Measurements from ENCODE around the gene B4GALNT4. TPM values are rescaled to one million over a fixed set of nuclear protein-coding genes. Genes with fewer than 3 reads are reported as not detected.

B4GALNT4 gene
- total RNA-seq, 1 donor from 2014 or later: 39.1 TPM

GRCh38 chr11:380491-380890 is 11.2 kb downstream of the B4GALNT4 start:
- no peak for DNase-seq (ENCODE audit: low spot score)
- no peak for TF ChIP-seq CTCF (IDR thresholded peaks at IDR 0.05)
- no peaks in the 10 kb centered on the region for H3K4me1 Mint-ChIP-seq (ENCODE audit: low read depth)
- H3K27ac Mint-ChIP-seq (ENCODE audit: unreplicated experiment): no peak overlapping the region
- H3K27me3 Mint-ChIP-seq (ENCODE audit: low read depth): no peaks in the 10 kb centered on the region
- no peaks in the 10 kb centered on the region for H3K9me3 Mint-ChIP-seq (ENCODE audit: low read depth)
- H3K4me3 Mint-ChIP-seq (ENCODE audit: unreplicated experiment): no peak overlapping the region
- peaks cover 6% of the 10 kb centered on the region for H3K36me3 Mint-ChIP-seq (ENCODE audit: low read depth)

DNA sequence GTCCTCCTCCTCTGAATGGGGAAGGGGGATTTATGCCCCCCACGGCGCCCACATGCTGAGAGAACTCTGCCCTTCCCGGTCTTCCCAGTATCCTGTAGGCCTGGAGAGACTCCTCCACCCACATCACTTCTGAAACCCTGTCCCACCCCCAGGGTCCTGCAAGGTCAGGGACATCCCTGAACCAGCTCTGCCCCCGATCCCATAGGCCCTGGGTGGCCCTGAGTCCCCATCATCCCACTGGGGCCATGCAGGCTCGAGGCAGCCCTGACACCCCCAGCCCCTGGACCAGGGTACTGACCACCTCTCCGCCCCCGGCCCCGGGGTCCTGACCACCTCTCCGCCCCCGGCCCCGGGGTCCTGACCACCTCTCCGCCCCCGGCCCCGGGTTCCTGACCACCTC is 11.7 kb downstream of the B4GALNT4 start:
- H3K9me3 Mint-ChIP-seq (ENCODE audit: low read depth): no peaks in the 10 kb centered on the region
- no peaks in the 10 kb centered on the region for H3K27me3 Mint-ChIP-seq (ENCODE audit: low read depth)
- no peaks in the 10 kb centered on the region for H3K4me1 Mint-ChIP-seq (ENCODE audit: low read depth)
- peaks cover 6% of the 10 kb centered on the region for H3K36me3 Mint-ChIP-seq (ENCODE audit: low read depth)
- H3K4me3 Mint-ChIP-seq (ENCODE audit: unreplicated experiment): no peak overlapping the region
- no peak for TF ChIP-seq CTCF (IDR thresholded peaks at IDR 0.05)
- H3K27ac Mint-ChIP-seq (ENCODE audit: unreplicated experiment): no peak overlapping the region
- no peak for DNase-seq (ENCODE audit: low spot score)

GRCh38 chr11:381501-382072 is 12.3 kb downstream of the B4GALNT4 start:
- Mint-ChIP-seq H3K4me1 (ENCODE audit: low read depth) (no peaks in the 10 kb centered on the region), H3K27ac (ENCODE audit: unreplicated experiment) (no peak overlapping the region), H3K27me3 (ENCODE audit: low read depth) (no peaks in the 10 kb centered on the region)

DNA sequence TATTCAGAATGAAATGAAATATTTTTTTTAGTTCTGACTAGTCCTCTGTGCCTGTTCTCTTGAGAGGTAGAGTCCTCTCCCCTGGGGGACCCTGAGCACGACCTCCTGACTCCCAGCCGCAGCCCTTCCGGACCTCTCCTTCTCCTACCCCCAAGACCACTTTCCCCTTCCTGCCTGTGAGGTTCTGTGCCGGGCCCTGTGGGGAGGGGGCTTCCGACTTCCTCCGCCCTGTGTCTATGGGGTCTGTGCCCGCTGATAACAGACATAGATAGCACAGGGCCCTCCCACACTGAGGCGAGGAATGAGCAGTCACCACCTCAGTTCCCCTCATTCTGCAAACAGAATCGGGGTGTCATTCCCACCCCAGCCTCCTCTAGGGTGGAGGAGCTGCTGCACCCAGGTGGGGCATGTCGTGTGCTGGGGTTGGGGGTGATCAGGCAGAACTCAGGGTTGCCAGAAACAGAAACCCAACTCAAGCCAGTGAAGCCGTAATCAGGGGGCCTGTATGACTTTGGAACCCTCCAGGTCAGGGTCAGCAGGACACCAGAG is 12.9 kb downstream of the B4GALNT4 start:
- H3K27ac Mint-ChIP-seq (ENCODE audit: unreplicated experiment): no peak overlapping the region
- H3K27me3 Mint-ChIP-seq (ENCODE audit: low read depth): no peaks in the 10 kb centered on the region
- peaks cover 5% of the 10 kb centered on the region for H3K9me3 Mint-ChIP-seq (ENCODE audit: low read depth)
- peaks cover 2% of the 10 kb centered on the region for H3K4me1 Mint-ChIP-seq (ENCODE audit: low read depth)
- TF ChIP-seq CTCF (IDR thresholded peaks at IDR 0.05): no peak
- no peak for DNase-seq (ENCODE audit: low spot score)
- H3K36me3 Mint-ChIP-seq (ENCODE audit: low read depth): peaks cover 9% of the 10 kb centered on the region
- H3K4me3 Mint-ChIP-seq (ENCODE audit: unreplicated experiment): no peak overlapping the region

More at GRCh38 chr11:381501-382072, 12.3 kb downstream of the B4GALNT4 start:
- peaks cover 1% of the 10 kb centered on the region for H3K9me3 Mint-ChIP-seq (ENCODE audit: low read depth)
- DNase-seq (ENCODE audit: low spot score): no peak
- no peak for TF ChIP-seq CTCF (IDR thresholded peaks at IDR 0.05)
- H3K36me3 Mint-ChIP-seq (ENCODE audit: low read depth): peaks cover 6% of the 10 kb centered on the region
- H3K4me3 Mint-ChIP-seq (ENCODE audit: unreplicated experiment): no peak overlapping the region

- Mint-ChIP-seq H3K36me3 (ENCODE audit: low read depth) (peaks cover 4% of the 10 kb centered on the region), H3K27ac (ENCODE audit: unreplicated experiment) (no peak overlapping the region), H3K4me1 (ENCODE audit: low read depth) (peaks cover 3% of the 10 kb centered on the region), H3K4me3 (ENCODE audit: unreplicated experiment) (no peak overlapping the region), H3K9me3 (ENCODE audit: low read depth) (peaks cover 6% of the 10 kb centered on the region), H3K27me3 (ENCODE audit: low read depth) (no peaks in the 10 kb centered on the region)
- DNase-seq (ENCODE audit: low spot score): no peak
- TF ChIP-seq CTCF (IDR thresholded peaks at IDR 0.05): no peak
These were observed 14.1 kb downstream of the B4GALNT4 start for GRCh38 chr11:383431-383830.
